Measurements from ENCODE around the gene UBTD1. TPM values are rescaled to one million over a fixed set of nuclear protein-coding genes. Genes with fewer than 3 reads are reported as not detected.
"Not testable (repeated sequence)": the region's sequence is repeated elsewhere in the genome, so short reads cannot be mapped to it uniquely, and the experiment has no call there.

UBTD1 gene
- total RNA-seq, 2 experiments from 2014 or later = 2.1 to 2.3 TPM

DNA sequence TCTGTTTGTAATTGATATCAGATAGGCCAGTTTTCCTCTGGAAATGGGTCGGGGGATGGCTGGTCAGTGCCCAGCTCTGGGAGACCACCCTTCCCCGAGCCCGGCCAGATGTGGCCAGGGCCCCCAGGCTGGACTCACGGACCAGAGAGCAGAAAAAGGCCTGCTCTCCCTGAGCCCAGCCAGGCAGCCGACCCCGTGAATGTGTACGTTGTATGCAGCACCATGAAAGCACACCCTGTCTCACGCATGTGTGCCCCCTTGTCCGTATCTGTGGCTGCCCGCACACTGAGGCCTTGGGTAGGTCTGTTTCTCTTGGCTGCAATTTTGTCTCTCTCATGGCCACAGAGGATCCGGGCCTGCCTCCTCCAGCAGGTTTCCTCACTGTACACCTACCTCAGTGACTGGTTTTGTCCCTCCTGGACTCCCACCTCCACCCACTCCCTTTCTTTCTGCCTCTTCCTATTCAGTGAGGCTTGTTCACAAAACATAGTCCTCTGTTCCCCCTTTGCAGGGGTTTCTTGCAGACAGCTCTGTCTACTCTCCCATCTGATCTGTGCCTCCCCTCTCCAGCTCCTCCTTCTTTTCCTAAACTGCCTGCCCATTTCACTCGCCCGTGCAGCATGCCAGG is 50.2 kb downstream of the UBTD1 start:
- ChIA-PET CTCF (interaction anchor here (1.0 kb wide), 1 partner anchor 23 kb away, joined by 3 read pairs; no protein-coding TSS in a partner anchor), POLR2A (no interaction called here)

DNA sequence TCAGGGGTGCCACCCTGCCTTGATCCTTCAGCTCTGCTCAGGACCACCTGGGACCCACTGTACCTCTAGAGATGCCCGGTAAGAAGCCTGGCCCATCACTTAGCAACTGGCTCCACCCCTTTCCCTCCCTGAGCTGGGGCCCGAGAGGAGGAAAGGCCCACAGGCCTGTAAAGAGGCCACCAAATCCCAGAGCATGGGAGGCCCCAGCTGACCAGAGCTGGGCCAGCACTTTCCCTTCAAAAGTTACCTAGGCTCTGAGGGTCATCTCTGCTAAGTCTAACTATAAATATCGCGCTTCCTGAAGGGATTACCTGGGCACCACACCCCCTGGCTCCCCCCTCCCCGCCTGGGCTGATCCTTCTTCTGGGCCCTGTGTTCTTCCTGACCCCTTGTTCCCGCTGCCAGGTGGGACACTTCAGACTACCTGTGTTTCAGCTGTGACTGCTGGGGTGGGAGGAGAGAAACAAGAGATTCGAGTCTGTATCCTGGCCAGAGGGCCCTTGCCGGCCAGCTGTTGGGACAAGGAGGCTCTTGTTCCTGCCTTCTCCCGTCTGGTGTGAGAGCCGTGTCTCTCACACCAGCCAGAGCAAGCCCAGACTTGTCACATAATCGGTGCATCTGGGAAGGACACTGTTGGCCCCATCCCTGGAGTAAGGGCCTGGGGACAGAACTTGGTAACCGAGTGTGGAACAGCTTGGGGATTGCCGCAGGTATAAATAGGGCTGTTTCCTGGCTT is 51.0 kb downstream of the UBTD1 start:
- ChIA-PET CTCF (interaction anchor here (1.0 kb wide), 1 partner anchor 22 kb away, joined by 3 read pairs; no protein-coding TSS in a partner anchor), POLR2A (no interaction called here)

DNA sequence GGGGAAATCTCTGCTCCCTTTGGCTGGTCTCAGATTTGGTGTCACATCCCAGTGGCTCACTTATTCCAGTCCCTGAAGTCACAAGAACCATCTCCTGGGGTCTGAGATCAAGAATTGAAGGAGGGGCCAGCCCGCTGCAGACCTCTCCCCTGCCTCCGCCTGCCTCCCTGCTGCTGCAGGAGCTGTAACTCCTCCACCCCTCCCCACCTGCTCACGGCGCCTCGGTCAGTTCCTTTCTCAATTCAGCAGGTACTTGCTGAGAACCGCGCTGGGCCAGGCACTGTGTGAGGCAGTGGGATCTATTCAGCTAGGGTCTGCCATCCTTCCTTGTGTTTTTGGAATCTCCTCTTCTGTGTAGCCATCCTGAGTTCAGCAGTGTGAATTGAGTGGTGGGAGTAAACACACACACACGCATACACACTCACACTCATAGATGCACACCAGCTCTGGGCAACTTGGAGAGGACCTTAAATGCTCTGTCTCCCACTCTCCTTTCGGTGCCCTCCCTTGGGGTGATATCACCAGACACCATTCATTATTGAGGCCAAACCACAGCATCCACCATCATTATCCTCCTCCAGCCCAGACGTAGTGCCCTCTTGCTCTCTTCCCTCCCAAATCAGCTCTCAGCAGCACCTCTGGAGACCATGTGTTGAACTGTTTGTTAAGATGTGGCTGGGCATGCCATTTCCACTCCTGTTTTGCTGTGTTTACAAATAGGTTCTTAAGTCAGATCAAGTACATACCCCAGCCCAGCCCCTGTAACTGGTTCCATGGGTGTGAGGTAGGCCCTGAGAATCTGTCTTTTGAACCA is 51.8 kb downstream of the UBTD1 start:
- CTCF ChIA-PET = interaction anchor here (1.2 to 1.3 kb wide), 2 partner anchors 88 to 143 kb away, joined by 3 to 4 read pairs; no protein-coding TSS in a partner anchor
- POLR2A ChIA-PET = no interaction called here

DNA sequence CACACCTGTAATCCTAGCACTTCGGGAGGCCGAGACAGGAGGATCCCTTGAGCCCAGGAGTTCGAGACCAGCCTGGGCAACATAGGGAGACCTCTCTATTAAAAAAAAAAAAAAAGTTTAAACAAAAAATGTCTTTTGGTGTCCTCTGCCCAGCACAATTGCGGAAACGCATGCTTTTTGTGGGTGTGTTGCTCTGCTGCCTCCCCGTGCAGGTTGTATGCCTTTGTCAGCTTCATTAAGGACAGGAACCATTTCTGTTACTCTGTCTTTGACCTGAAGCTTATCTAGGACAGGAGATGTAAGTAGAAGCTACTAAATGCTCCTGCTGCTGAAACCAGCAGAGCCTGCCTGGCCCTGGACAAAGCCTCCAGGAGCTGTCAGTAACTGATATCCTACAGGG is 52.5 kb downstream of the UBTD1 start:
- ChIA-PET CTCF (interaction anchor here (1.2 to 4.1 kb wide), 3 partner anchors 16 to 144 kb away, joined by 3 to 20 read pairs (median 4); no protein-coding TSS in a partner anchor), POLR2A (no interaction called here)

DNA sequence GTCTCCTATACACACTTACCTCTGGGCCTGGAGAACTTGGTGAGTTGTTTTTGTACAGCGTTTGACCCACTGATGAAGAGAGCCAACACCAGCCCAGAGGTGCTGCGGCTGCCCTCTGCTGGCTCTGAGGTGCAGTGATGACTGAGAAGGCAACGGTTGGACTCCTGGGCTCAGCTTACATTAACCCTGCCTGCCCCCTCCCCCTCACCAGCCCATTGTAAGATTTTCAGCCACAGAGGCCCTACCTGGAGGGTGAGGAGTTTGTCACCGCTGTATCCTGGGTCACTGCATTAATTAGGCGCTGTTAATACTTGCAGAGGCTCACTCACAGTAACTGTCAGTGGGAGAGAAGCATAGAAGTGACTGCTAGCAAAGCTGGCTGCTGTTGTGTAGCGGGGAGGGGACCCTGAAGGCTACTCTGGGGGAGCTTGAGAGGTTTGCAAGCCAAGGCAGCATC is 54.9 kb downstream of the UBTD1 start:
- ChIA-PET POLR2A (no interaction called here), CTCF (interaction anchor here (0.6 to 4.1 kb wide), 10 partner anchors 11 to 280 kb away, joined by 3 to 20 read pairs (median 4); no protein-coding TSS in a partner anchor)

DNA sequence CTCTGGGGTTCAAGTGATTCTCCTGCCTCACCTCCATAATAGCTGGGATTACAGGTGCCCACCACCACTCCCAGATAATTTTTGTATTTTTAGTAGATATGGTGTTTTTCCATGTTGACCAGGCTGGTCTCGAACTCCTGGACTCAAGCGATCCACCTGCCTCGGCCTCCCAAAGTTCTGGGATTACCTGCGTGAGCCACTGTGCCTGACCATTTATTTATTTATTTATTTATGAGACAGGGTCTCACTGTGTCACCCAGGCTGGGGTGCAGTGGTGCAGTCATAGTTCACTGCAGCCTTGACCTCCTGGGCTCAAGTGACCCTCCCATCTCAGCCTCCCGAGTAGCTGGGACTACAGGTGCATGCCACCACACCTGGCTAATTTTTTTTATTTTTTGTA is 55.6 kb downstream of the UBTD1 start:
- POLR2A ChIA-PET = not testable (repeated sequence)
- CTCF ChIA-PET = interaction anchor here (0.6 to 4.1 kb wide), 8 partner anchors 11 to 155 kb away, joined by 3 to 20 read pairs (median 4); no protein-coding TSS in a partner anchor

DNA sequence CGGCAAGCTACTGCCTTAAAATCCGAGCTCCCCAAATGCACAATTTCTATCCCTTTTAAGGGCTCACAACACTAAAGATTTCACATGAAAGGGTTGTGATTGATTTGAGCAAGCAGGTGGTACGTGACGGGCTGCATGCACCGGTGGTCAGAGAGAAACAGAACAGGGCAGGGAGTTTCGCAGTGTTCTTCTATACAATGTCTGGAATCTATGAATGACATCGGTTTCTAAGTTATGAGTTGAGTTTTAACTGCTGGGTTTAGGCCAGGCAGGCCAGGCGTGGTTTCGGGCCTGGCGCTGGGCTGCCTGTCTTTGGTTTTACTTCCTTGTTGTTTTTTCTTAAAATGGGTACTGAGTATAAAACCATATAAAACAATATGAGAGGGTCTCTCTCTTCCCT is 56.8 kb downstream of the UBTD1 start:
- CTCF ChIA-PET = interaction anchor here (4.1 kb wide), 1 partner anchor 20 kb away, joined by 20 read pairs; no protein-coding TSS in a partner anchor

DNA sequence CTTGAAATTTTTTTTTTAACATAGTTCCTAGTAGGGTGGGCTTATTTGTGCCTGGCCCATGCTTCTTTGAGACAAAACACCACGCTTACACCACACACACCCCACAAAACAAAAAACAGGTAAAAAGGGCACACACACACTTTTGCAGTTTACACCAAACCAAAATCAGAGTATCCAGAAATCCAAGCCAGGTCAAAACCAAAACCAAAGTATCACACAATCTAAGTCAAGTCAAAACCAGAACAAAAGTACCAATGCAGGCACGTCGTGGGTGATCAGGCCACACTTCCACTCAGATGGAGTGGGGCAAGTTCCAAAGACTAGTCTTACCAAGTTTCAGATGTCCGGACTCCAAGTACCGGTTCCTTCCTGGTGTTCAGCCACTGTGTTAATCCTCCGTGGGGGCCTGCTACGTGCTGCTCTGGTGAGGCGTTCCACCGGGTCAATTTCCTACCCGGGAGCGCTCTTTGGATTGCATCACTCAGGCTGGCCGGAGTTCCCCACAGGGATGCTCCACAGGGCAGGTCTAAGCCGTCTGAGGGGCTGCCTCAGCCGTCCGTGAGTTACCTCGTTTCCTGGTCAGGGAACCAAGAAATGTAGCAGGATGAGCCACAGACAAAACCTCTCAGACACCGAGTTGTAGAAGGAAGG is 62.1 kb downstream of the UBTD1 start:
- CTCF ChIA-PET, POLR2A ChIA-PET: not testable (repeated sequence)

More for the DNA sequence above, 56.8 kb downstream of the UBTD1 start:
- POLR2A ChIA-PET = not testable (repeated sequence)

DNA sequence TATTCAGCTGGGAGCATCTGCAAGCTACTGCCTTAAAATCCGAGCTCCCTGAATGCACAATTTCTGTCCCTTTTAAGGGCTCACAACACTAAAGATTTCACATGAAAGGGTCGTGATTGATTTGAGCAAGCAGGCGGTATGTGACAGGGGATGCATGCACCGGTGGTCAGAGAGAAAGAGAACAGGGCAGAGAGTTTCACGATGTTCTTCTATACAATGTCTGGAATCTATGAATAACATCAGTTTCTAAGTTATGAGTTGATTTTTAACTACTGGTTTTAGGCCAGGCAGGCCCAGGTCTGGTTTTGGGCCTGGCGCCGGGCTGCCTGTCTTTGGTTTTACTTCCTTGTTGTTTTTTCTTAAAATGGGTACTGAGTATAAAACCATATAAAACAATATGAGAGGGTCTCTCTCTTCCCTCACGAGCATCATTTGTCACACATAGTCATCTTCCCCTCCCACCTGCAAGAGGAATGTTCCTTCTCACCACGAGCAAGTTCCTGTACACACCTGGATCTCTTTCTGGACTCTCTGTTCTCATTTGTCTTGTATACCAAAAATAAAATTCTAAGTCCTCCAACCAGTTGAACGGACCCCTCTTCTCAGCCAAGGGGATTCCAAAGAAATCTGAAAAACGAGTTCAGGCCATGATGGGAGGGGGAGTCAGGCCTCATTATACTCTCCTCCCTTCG is 62.8 kb downstream of the UBTD1 start:
- CTCF ChIA-PET, POLR2A ChIA-PET: not testable (repeated sequence)

DNA sequence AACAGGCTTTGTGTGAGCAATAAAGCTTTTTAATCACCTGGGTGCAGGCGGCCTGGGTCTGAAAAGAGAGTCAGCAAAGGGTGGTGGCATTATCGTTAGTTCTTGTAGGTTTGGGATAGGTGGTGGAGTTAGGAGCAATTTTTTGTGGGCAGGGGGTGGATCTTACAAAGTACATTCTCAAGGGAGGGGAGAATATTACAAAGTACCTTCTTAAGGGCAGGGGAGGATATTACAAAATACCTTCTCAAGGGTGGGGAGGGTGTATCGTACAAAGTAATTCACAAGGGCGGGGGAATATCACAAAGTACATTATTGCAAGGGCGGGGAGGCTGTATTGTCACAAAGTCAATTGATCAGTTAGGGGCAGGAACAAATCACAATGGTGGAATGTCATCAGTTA is 63.6 kb downstream of the UBTD1 start:
- POLR2A ChIA-PET, CTCF ChIA-PET: not testable (repeated sequence)

DNA sequence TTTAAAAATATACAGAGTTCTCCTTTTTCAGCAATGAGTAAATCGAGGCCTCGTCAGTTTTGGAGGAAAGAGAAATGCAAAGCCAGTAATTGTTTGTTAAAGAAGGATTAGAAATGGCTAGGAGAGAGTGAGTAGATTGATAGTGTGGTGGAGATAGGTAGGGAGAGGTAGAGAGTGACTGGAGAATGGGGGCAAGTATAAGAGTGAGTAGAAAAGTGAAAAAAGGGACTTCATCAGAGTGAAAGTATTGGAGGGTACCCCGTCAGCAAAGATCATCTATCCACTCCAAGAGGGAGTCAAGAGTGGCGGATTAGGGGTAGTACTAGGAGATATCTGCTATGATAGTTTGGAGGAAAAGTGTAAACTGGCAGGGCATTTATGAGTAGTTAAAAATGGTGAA is 64.6 kb downstream of the UBTD1 start:
- ChIA-PET CTCF (no interaction called here), POLR2A (no interaction called here)

DNA sequence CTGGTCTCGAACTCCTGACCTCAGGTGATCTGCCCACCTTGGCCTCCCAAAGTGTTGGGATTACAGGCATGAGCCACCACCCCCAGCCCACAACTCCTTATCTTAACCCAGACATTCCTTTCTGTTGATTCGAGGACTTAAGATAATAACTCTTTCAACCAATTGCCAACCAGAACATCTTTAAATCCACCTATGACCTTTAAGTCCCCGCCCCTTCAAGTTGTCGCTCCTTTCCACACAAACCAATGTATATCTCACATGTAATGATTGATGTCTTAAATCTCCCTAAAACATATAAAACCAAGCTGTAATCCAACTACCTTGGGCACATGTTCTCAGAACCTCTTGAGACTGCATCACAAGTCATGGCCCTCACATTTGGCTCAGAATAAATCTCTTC is 66.1 kb downstream of the UBTD1 start:
- ChIA-PET CTCF (no interaction called here), POLR2A (no interaction called here)

DNA sequence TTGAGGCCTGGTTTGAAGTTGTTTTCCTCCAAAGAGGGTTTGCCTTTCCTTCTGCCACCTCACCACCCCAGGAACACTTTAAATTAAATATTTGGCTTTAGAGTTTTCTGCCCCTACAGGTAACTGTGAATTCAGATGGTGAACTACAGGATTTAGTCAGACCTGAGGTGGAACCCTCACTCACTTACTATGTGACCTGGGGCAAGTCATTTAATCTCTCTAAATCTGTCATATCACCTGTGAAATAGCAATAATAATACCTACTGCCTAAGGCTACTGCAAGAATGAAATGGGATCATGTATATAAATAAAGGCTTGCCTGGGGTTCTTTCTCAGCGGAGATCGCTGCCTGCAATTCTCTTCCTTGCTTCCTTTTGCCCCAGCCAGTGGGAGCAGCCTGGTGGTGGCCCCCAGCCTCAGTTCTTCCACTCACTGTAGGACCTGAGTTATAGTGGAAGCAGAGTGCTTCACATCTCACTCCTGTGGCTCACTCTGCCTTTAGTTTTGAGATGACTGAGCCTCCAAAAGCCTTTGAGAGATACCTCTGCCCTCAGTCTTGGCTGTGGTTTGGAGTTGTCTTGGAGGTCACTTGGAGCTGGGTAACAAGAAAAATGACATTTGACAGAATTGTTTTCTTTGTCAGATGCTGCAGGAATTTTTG is 67.7 kb downstream of the UBTD1 start:
- CTCF ChIA-PET = no interaction called here
- POLR2A ChIA-PET = no interaction called here

DNA sequence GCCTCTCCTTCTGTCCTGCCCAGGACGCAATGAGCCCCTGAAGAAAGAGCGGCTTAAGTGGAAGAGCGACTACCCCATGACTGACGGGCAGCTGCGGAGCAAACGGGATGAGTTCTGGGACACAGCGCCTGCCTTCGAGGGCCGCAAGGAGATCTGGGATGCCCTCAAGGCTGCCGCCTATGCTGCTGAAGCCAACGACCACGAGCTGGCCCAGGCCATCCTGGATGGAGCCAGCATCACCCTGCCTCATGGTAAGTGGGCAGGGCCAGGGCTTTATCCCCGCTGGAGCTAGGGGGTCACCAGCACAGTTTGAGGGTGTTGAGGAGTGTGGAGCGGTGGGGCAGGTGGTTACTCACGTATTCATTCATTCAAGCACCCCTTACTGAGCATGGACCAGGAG is 69.2 kb downstream of the UBTD1 start:
- ChIA-PET POLR2A (no interaction called here), CTCF (no interaction called here)

DNA sequence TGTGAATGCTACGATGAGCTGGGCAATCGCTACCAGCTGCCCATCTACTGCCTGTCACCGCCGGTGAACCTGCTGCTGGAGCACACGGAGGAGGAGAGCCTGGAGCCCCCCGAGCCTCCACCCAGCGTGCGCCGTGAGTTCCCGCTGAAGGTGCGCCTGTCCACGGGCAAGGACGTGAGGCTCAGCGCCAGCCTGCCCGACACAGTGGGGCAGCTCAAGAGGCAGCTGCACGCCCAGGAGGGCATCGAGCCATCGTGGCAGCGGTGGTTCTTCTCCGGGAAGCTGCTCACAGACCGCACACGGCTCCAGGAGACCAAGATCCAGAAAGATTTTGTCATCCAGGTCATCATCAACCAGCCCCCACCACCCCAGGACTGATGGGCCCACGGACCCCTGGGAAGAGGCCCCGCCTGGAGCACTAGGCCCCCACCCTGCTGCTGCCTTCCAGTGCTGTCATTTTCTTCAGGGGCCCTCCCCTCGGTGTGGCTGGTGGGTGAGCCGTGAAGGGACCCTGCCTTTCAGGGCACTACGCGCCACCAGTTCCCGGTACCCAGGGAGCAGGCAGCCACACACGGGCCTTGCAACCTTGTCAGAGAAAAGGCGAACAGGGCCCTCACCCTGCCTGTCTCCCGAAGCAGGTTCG is 71.5 kb downstream of the UBTD1 start:
- ChIA-PET CTCF (no interaction called here), POLR2A (no interaction called here)

DNA sequence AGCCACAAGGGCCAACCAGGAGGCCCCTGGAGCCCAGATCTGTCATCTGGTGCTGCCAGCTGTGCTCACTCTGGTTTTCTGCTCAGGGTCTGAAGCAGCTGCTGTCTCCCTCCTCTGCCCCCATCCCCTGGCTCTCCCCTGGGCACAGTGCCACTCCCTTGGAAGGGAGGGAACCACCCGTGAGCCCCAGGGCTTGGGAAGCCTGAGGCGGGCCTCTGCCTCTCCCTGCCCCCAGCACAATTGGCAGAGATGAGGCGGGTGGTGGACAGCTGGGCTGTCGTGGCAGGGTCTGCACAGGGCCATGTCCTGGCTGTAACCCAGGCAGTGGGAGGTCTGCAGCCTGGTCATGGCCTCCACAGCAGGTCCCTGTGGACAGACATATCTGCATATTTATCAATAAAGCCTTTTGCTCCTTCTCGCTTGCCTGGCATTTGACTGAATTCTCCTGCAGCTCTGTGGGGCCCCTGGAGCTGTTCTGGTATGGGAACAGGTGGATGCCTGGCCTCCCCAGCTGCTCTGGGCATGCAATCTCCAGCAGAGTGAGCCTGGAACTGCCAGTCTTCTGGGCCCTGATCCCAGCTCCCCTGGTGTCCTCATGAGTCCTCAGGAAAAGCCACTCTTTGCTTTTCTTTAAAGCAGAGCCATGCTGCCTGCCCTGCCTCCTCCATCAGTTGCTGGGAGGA is 72.2 kb downstream of the UBTD1 start:
- POLR2A ChIA-PET = no interaction called here
- CTCF ChIA-PET = interaction anchor here (0.9 to 2.0 kb wide), 3 partner anchors 17 to 70 kb away, joined by 3 to 7 read pairs (median 3); partner anchors contain the start of gene PI4K2A

DNA sequence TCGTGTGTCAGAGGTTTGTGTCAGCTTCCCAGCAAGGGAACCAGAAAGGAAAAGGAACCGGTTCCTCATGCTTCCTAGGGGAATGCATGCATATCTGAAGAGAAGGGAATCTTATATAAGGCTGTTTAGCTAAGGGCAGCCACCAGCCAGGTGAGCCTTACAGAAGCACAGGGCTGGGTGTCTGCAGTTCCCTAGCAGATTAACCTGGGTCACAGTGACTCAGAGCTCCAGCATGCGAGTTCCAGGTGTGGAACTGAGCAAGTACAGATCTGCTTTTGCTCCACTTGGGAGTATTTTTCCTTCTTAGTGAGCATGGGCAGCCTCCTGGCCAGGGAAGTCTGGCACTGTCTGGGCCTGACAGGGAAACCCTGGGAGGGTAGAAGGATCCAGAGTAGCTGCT is 72.9 kb downstream of the UBTD1 start:
- POLR2A ChIA-PET = no interaction called here

More for the DNA sequence above, 72.9 kb downstream of the UBTD1 start:
- CTCF ChIA-PET = interaction anchor here (0.6 to 2.0 kb wide), 10 partner anchors 10 to 75 kb away, joined by 3 to 7 read pairs (median 3); partner anchors contain the start of gene PI4K2A

All from activated CD8-positive, alpha-beta memory T cell treated with anti-CD3 and anti-CD28 coated beads for 36 hours (primary cell).